ENCODE measurements around the gene FRMPD4.

Gene FRMPD4

DNA sequence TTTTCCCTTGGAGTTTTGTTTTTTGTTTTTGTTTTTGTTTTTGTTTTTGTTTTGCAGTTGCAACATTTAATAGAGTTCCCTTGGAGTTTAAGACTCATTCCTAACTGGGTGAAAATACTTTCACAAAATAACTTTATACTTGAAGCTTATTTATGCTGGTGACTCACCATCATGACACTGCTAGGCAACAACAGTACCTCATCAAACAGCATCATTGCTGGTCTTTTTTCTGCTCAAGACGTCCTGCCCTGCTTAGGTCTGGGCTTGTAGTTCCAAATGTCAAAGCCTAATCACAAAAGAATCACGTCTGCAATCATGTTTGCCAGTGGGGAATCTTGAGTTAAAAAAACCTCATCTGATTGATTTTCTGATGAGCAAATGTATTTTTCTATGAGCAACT is 547.3 kb downstream of the FRMPD4 start:
- DNase-seq = no peak

DNA sequence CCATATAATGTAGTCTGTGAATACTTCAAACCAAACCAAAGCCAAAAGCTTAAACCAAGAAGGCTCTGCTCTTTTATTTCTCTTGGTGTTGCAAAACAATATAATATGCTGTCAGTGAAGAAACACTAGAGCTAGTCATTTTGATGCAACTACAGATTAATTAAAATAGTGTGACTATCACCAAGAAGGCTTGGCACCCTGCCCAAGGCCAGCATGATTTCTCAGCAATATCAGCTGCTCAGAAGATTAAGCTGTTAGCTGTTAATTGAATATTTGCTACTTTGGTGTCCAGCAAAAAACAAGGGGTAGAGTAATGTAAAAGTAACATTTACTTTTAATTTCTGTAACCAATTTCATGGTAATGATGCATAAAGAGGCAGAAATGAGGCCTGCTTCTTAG is 548.1 kb downstream of the FRMPD4 start:
- no peak for DNase-seq

DNA sequence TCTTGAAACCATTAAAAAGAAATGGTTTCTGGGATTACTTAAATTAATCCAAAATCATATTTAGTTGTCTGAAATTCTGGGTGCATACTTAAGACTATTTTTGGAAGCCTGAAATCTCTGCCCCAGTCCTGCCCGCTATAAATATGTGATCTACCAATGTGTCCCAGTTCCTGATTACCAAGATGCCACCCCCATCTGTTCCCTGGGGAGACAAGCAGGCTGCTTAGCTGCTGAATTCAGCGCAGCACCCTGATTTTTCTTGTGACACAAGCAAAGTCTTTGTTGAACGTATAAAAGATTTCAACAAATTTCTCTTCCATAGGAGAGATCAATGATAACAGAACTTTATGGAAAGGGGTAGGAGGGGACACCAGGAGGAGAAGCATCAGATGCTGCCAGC is 552.4 kb downstream of the FRMPD4 start:
- DNase-seq = no peak

DNA sequence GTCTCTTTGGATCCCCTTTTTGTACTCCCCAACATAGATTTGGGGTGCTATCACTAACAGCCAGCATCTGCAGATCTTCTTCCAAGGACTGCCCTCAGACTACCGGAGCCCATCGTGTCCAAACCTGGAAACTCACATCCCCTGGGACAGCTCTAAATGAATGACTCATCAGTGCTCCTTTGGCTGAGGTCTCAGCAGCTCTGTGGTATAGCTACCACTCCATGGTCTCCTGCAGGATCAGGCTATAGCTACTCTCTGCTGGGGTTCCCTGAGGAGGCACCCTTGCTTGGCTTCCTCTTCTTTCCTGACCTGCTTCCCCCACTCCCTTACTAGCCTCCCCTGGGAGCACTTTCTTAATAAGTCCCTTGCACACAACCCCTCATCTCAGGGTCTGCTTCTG is 555.5 kb downstream of the FRMPD4 start:
- DNase-seq = no peak

DNA sequence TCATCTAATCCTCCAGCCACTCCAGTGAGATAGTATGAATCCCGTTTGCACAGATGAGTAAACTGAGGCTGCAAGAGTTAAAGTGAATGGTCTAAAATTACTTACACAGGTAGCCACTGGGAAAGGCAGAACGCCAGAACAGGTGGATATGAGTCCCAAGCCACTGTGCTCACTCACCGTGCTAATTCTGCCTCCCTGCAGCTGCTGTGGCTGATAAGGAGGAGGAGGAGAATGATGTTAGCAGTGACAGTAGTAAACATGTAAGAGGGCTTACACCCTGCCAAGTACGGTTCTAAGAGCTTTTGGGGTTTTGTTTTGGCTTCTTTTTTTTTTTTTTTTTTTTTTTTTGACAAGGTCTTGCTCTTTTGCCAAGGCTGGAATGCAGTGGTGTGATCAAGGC is 562.5 kb downstream of the FRMPD4 start:
- DNase-seq = no peak

DNA sequence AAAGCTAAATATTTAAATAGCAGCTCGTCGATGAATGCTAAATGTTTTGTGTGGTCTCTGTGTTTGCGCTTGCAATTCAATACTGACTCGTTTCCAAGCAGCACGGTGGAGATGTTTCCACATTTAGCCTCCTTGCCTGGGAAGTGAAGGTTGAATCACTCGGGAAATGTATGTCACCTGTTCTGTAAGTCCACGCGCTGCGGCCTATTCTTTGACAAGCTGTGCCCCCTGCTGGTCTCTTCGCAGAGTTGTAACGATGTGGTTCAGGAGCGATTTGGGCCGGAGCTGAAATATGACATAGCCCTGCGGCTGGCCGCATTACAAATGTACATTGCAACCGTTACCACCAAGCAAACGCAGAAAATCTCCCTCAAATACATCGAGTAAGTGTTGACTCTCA is 563.4 kb downstream of the FRMPD4 start:
- no peak for DNase-seq

DNA sequence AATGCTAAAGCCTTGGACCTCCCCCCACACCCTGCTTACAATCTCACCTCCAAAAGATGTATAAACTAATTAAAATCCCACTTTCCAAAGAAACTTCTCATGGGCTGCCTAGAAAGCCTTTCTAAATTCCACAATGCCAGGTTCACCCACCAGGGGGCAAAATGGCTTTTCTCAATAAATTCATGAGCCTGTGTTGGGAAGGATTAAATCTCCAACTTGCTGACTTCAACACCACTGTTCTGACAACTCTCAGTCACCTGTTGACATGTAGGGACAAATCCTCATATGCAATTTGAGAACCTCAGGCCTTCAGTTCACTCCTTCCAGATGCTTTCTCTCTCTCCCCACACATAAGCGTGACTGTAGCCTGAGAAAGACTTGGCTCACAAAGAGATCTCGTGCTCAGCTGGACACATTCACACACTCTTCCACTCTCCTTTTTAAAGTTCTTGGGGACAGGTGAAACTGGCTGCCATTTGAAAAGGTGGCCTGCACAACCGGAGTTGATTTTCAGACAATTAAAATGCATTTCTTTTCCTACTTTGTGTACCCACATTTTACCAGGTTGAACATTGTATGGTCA is 564.3 kb downstream of the FRMPD4 start:
- DNase-seq = no peak

DNA sequence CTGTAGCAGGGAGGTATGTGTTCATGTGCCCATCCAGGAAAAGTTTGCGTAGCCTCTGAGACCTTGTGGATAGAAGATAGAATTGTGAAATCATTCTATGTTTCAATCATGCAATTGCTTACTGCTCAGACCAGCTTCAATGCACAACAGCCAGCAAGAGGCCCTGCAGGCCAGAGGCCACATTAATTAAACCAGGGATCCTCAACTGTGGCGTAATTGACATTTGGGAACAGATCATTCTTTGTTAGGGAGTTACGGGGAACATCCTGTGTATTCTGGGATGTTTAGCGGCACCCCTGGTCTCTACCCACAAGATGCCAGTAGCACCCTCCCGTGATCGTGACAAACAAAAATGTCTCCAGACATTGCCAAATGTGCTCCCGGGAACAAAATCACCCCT is 566.4 kb downstream of the FRMPD4 start:
- no peak for DNase-seq

DNA sequence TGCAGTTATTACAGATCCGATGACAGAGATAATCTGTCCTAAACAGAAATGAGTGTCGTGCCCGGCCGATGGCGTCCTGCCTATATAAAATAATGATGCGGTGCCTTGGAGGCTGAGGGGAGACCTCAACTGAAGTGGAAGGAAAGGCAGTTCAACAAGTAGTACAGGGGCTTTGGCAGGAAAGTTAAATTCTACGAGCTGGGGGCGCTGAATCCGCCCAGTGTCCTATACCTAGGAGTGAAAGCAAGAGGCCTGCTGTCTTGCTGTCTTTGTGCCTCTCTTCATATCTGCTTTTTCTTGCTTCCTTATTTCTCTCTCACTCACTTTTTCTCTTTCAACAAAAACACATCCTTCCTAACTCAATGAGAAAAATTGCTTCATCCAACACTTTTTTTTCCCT is 570.8 kb downstream of the FRMPD4 start:
- no peak for DNase-seq

DNA sequence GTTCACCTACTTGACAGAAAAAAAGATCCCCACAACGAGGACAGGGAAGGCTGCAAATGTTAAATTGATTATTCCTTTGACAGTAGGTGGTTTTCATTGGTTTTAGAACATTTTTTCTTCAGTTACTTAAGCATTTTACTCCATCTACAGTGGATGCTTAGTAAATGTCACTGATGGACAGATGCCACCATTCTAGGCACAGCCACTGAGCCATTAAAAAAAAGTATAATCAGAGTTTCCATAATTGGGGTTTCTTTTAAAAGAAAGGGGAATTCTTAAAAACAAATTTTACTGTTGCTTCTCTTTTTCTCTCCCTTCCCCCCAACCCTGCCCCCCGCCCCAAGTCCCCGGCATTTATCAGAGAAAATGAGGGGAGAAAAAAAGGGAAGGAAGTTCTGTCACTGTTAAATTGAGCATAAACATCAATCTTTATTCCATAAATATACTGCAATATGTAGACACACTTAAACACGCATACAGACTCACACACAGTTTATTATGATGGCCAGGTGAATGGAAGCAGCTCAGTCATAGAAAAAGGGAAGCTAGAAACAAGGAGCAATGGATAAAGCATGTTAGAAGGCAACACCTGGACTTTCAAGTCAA is 573.3 kb downstream of the FRMPD4 start:
- DNase-seq = no peak

DNA sequence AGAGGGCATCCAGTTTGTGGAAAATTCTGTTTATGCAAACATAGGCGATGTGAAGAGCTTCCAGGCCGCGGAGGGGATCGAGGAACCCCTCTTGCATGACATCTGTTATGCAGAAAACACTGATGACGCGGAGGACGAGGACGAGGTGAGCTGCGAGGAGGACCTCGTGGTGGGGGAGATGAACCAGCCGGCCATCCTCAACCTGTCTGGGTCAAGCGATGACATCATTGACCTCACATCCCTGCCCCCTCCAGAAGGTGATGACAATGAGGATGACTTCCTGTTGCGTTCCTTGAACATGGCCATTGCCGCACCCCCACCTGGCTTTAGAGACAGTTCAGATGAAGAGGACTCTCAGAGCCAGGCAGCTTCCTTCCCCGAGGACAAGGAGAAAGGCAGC is 578.3 kb downstream of the FRMPD4 start:
- no peak for DNase-seq

DNA sequence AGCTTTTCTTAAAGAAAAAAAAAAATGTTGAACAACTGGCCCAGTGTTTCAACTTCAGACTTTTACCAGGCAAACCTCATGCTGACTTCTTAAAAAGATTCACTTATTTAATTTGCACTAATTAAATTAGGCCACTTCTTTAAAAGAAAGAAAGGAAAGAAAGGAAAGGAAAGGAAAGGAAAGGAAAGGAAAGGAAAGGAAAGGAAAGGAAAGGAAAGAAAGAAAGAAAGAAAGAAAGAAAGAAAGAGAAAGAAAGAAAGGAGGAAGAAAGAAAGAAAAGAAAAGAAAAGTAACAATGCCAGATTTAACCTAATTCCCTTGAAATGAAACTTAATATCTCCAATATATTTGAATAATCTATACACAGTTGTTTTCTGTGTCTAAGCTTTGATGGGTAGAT is 581.6 kb downstream of the FRMPD4 start:
- DNase-seq = no peak

DNA sequence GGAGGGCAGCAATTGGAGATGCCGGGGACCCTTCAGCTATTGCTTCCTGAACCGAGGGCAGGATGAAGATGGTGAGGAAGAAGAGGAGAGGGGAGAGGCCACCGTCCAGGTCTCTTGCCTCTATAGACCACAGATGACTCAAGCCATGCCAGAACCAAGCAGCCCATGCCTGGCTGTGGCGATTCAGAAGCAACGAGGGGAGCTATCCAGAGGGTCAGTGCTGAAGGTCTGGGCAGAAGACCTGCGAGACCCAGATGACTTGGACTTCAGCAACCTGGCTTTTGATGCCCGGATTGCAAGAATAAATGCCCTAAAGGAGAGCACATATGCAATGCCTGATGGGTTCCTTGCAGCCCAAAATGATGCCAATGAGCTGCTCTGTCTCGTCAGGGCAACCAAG is 582.8 kb downstream of the FRMPD4 start:
- no peak for DNase-seq

DNA sequence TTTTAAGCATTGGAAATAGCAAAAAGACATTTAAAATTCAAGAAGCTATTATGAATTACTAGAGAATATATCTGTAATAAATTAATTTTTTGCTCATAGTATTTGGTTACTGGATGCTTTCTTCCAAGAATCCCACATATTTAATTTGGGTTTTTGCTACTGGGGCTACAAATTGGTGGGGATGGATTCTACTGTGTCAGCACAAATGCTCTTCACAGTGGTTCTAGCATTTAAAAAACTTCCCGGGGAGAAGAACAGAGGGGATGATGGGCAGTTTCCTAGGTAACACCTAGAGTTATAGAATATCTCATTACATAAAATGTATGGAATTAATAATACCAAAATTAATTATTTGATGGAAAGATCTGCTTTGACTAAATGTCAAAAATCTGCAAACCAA is 584.0 kb downstream of the FRMPD4 start:
- no peak for DNase-seq

DNA sequence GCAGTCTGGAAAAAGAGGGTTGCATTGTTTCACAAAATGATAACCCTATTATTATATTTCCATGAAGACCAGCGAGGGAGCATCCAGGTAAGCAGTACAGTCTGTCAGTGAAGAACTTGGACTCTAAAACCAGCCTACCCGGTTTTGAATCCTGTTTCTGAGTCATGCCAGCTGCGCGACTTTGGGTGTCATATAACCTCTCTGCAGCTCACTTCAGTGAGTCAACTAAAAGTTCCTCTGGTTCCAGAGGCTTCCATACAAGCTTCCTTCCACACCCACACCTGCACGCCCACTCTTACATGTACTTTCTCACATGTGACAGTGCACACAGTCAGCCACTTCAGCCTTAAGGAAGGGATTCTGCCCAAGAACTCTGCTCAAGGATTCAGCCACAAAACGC is 603.1 kb downstream of the FRMPD4 start:
- no peak for DNase-seq

DNA sequence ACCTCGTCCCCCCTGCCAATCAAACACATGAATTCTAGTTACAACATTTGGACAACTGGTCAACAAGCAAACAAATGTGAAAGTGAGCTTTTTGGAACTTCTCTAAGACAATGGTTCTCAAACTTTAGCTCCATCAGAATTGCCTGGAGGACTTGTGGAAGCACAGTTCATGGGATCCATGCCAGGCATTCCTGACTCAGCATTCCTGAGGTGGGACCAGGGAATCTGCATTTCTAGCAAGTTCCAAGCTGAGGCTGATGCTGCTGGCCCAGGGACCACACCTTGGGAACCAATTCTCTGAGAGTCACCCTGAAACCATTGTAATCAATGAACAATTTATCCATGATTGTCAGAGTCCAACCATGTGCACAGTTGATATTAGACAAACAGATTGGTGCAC is 609.2 kb downstream of the FRMPD4 start:
- DNase-seq = no peak

DNA sequence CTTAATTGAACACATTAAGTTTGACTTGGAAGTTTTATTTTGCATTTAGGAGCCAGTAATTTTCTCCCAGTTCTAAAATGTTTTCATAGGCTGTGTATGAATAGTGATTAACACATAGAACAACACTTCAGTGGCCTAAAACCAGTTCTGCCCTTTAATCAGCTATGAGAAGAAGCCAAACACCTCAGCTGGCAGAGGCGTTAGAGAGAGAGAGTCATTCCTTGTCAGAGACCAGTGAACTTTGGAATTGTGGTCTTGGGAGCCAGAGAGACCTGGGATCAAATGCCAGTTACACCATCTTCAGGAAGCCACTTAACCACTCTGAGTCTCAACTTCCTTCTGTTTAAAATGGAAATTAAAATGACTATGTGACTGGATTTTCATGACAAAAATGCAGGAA is 613.6 kb downstream of the FRMPD4 start:
- no peak for DNase-seq

DNA sequence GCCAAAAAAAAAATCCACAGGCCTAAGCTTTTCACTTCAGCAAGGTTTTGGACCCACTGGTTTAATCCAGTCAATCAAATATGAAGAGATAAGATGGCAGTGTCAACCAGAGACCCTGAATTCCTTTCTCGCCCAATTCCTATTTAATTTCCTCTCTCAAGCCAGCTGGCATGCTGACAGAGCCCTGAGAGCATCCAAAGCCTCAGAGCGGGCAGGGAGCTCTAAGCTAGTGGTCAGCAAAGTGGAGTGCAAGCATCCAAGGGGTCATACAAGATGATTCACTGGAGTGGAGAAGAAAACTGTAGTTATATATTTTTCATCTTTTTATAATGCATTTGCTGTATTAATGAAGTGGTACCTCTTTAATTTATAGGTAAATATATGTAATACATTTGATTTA is 615.1 kb downstream of the FRMPD4 start:
- DNase-seq = no peak

DNA sequence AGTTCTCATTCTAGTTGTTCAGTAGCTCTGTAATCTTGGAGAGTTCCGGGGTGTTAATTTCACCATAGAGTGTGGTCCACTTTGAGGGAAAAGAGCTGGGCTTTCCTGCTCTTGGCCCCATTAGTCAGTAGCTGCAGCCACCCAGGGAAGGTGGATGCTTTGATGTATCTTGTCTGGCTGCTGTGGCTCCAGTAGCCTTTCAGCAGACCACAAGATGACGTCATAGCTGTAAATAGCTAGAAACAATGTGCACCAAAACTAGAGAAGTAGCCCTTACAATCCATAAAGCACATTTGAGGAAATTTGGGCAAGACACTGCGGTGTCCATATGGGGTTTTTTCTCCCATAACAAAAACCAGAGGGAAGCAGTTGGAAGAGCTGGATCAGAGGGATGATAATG is 620.0 kb downstream of the FRMPD4 start:
- DNase-seq = no peak

DNA sequence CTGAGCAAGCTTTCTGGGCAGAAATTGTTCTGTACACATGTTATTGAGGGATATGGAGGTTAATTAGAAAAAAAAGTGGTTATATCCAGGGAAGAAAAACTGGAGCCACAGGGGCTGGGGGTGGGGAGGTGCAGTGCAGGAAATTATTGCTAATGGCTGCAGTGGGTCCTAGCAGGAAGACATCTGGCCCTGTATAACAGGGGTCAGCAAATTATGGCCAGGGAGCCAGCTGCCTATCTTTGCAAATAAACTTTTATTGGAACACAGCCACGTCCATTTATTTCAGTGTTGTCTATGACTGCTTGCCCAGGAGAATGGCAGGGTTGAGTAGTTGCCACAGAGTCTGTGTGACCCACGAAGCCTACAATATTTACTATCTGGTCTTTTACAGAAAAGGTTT is 629.6 kb downstream of the FRMPD4 start:
- no peak for DNase-seq

DNA sequence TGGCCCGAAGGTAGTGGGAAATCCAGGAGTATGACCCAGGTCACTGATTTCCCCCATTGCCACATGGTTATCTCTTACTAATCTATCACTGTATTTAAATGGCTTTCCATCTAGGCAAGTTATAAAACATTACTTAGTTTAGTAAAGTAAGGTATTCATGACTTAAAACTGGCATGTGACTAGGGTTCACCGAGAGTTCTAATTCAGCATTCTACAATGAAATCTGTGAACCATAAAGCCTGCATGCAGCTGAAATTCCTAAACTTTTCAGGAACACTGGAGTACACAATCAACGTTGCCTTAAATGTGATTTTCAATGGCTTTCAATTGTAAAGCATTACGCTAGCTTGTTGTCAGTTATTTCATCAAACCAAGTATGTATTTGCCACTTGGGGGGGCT is 630.2 kb downstream of the FRMPD4 start:
- no peak for DNase-seq

DNA sequence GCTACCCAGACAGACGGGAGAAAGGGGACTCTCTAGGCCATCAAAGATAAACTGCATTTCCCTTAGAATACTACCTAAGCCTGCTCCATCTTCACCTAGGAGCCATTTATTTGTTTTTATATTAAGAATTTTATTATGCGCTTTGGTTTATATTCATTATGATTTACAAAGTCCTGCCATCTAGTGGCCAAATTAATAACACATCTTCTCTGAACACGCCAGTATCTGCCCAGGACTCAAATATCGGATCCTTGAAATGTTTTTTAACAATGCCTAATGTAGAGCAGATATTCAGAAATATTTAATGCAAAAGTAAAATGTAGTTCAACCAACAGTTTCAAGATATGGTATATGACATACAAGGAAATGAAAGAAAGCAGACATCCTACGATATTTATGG is 632.2 kb downstream of the FRMPD4 start:
- DNase-seq = no peak

DNA sequence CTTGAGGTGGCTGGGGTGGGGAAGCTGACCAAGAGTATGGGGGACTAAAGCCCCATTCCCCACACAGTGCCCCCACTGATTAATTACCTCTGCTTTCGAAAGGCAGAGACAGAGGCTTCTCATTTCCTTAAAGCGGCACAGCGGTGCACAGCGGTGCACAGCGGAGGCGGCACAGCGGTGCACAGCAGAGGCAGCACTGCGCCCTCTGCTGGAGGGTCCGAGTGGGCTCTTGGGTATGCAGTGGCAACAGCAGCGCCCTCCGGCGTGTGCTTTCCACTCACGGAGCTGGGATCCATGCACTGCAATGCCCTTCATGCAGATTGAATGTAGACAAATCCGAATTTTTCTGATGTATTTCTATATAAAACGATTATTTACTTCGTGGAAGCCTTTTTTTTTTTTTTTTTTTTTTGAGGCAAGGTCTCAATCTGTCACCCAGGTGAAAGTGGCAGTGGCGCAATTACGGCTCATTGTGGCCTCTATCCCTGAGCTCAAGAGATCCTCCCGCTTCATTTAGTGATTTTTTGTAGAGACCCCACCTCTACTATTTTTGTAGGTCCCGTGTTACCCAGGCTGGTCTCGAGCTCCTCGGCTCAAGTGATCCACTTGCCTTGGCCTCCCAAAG is 633.3 kb downstream of the FRMPD4 start:
- no peak for DNase-seq
